ENCODE results near the gene DGKE.

The DGKE gene

DNA sequence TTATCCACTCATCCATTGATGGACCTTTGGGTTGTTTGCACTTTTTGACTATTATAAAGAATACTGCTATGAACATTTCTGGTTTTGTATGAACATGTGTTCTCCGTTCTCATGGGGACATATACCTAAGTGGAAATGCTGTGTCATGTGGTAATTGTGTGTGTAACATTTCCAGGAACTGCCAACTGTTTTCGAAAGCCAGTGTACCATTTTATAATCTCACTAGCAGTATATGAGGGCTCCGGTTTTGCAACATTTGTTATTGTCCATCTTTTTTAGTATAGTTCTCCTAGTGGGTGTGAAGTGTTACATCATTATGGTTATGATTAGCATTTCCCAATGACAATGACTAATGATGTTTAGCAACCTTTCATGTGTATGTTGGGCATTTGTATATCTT is 85.0 kb downstream of the DGKE start:
- no peak for DNase-seq
